GM12873 (cell line): ENCODE measurements around the gene IL1RAP.

Experiments
- CTCF ChIP-seq: IDR thresholded peaks from 2 replicates; pipeline ENCODE4 v1.5.1; 2012; ENCODE audit warnings: low read depth, mild to moderate bottlenecking, moderate library complexity, low read length, control low read depth; ENCODE audit not compliant: insufficient read depth; ENCODE audit errors: missing control alignments

IL1RAP gene

GRCh38 chr3:190566043-190566933 lies 52.4 kb downstream of the IL1RAP start:
- no peak for TF ChIP-seq CTCF

GRCh38 chr3:190568036-190568435 lies 54.2 kb downstream of the IL1RAP start:
- no peak for TF ChIP-seq CTCF

GRCh38 chr3:190574473-190574872 lies 60.6 kb downstream of the IL1RAP start:
- TF ChIP-seq CTCF = no peak

GRCh38 chr3:190575437-190576185 lies 61.7 kb downstream of the IL1RAP start:
- TF ChIP-seq CTCF = no peak

GRCh38 chr3:190577225-190577624 lies 63.3 kb downstream of the IL1RAP start:
- TF ChIP-seq CTCF = no peak

- TF ChIP-seq CTCF = no peak
These were observed 65.7 kb downstream of the IL1RAP start for GRCh38 chr3:190579514-190580137.

- no peak for TF ChIP-seq CTCF
These were observed 66.5 kb downstream of the IL1RAP start for GRCh38 chr3:190580417-190580816.
